Activated CD8-positive, alpha-beta memory T cell treated with anti-CD3 and anti-CD28 coated beads for 48 hours (primary cell): ENCODE data around the gene TRIO.

Source experiments
- DNase-seq, 3 experiments: peaks; one replicate each; pipeline ENCODE4 v3.0.0-alpha.2; 2020; ENCODE audit warnings: low read depth in 2 of 3, low spot score in 2 of 3

TRIO gene

GRCh38 chr5:14501353-14502293 lies 358.5 kb downstream of the TRIO start:
- no peak for DNase-seq

DNA sequence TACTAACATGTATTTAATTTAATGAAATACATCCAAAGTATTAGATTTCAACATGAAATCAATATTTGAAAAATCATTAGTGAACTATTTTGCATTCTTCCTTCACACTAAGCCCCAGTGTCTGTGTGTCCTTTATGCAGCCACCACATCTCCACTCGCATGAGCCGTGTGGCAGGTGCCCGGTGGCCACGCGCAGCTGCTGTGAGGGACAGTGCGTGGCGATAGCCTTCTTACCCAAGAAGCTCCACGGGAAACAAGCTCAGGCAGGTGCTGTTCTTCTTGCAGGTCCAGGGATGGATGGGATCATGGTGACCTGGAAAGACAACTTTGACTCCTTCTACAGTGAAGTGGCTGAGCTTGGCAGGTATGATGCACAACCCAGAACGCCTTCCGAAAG lies 359.1 kb downstream of the TRIO start:
- no peak for DNase-seq

DNA sequence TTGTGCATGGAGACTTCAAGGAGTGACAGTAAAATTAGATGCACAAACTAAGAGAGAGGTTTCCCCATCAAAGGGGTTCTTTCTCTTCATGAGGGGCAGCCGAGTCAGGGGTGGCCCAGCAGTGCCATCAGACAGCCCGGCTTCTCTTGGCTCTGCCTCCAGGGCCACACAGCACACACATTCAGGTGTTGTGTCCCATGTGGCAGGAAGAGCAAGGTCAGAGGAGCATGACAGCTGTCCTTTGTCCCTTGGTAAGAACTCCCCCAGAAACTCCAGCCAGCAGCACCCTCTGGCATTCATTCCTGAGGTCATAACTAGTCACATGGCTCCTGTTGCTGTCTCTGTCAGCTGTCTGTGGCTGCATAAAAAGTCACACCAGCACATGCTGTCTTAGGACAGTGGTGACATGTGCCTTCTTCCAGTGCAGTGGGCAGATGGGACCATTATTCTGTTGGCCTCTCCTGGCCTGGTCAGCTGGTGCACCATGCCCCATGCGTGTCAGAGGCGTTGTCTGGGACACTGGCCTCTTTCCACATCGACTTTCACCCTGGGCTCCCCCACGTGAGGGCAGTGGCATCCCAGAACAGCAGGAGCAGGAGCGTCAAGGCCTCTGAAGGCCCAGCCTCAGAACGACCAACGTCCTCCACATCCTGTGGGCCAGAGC lies 360.0 kb downstream of the TRIO start:
- no peak for DNase-seq

DNA sequence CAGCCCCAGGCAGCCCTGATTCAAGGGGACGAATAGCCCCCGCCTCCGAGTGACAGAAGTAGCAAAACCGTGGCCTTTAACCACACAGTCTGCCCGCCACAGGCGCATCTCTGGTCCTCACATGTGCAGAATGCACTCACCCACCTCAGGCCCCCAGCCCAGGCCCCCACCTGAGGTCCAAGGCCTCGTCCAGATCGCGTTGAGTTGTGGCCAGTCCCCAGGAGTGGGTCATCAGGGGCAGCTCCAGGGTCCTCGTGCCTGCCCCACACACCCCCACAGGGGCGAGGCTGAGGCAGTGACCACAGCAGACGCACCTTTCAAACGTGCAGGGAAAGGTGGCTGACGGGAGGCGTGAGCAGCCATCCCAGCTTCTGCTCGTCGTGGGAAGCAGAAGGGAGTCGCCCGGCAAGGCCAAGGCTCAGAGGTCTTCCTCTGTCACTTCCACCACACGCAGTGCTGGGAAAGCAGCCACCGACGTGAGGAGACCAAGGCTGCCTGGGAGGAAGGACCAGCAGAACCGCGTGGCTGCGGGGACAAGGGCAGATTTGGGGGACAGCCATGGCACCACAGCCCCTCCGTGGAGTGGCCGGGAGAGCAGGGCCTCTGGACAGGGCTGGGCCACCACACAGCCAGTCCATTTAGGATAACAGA lies 360.7 kb downstream of the TRIO start:
- no peak for DNase-seq

DNA sequence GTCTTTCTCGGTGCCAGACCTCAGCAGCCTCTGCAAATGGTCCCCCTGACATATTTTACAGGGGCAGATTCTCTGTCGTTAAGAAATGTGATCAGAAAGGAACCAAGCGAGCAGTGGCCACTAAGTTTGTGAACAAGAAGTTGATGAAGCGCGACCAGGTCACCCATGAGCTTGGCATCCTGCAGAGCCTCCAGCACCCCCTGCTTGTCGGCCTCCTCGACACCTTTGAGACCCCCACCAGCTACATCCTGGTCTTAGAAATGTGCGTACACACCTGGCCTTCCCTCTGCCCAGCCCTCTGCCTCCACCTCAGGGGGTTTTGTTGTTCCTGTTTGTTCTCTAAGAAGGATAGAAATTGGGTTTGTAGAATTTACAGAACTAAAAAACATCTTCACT lies 361.2 kb downstream of the TRIO start:
- DNase-seq = no peak

- no peak for DNase-seq
Observed at GRCh38 chr5:14504816-14505215, 361.7 kb downstream of the TRIO start.

GRCh38 chr5:14505310-14506139 lies 362.4 kb downstream of the TRIO start:
- no peak for DNase-seq

DNA sequence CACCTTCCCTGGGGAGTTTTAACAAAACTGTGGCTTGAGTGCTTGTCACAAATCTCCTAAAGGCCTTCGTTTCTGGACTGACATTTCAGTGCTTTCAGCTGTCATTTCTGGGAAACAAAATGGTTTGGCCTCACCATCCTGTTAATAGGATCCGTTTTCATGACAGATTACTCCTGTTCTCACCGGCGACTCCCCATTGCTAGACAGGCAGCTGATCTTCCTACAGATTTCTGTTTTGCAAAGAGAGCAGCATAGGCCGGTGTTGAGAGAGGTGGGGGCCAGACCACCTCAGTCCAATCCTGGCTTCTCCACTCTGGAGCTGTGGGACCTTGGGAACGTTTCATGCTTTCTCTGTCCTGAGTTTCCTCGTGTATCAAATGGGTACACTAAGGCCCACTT lies 363.0 kb downstream of the TRIO start:
- no peak for DNase-seq

- no peak for DNase-seq
Observed at GRCh38 chr5:14506661-14507060, 363.5 kb downstream of the TRIO start.

DNA sequence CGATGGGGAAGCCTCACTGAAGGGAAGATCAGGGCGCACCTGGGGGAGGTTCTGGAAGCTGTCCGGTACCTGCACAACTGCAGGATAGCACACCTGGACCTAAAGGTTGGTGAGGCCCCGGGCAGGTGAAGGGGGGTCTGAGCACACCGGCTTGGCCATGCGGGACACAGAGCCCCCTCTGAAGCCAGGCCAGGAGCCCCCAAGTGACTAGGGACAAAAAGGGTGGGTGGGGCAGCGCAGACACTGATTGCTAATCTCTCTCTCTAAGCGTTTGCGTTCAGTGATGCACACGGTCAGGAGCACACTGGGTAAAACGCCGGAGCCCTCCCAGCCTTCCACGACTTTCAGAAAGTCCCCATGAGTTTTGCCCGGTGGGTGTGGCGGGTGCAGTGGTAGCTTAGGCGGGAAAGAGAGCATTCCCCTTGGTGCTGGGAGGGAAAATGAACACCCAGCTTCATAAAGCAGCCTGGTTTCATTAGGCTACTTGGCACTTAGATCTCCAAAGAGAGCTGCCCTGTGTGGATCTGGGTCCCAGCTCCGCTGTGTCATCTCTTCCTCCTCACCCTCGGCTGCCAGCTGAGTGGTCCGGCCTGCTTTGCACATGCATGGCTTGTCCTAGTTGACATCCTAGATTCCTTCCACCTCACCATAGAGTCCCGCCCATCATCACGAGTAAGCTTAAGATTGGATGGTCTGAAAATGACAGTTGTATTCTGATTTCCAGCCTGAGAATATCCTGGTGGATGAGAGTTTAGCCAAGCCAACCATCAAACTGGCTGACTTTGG lies 364.2 kb downstream of the TRIO start:
- DNase-seq = no peak

- no peak for DNase-seq
Observed at GRCh38 chr5:14508046-14508445, 364.9 kb downstream of the TRIO start.

- DNase-seq = no peak
Observed at GRCh38 chr5:14509556-14509955, 366.4 kb downstream of the TRIO start.

DNA sequence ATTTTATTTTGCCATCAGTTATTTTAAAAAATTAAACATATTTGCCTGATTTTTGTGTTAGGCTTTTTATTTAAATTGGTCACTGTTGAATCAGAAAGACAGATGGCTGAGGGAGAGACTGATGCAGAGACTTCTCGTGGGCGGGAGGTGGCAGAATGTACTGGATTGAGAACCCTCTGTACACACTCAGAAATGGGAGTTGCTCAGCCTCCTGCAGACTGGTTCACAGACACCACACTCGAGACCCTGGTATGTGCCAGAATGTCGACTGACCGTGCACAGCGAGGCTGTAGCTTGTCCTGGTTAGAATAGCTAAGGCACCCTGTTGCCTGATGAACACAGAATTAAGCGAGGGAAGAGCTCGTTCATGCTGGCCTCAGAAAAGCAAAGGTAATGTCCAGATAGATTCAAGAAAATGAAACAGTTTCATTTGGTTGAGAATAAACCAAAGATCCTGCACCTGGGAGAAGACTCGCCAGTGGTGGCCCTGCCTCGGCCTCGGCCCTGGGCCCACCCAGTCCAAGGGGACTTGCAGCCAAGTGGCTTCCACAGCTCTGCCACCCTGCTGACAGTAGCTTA lies 367.1 kb downstream of the TRIO start:
- DNase-seq = no peak

DNA sequence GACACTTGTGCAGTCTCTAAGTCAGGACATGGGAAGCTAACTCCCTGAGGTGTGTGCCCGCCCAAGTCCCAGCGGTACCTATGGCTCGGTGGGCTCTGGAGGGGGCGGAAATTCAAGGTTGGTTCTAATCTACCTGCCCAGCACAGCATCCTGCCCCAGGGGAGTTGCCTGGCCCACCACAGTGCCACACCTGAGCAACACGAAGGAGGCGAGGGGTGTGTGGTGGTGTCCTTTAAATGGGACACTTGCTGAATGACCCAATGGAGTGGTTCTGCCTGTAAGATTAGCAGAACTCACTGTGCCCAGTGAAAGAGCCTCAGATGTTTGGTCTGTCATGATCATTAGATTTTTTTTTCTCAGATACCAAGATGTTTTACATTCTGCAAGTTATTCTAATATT lies 367.7 kb downstream of the TRIO start:
- no peak for DNase-seq

DNA sequence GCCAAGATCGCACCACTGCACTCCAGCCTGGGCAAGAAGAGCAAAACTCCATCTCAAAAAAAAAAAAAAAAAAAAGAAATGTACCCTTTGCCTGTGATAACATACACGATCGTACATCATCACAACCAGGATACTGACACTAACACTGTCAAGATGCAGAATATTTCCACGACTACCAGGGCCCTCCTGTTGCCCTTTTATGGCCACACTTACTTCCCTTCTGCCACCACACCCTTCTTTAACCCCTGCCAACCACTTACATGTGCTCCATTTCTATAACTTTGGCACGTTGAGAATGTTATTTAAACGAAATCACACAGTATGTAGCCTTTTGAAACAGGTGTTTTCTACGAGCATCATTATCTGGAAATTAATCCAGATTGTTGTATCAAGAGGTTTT lies 369.4 kb downstream of the TRIO start:
- DNase-seq = no peak

DNA sequence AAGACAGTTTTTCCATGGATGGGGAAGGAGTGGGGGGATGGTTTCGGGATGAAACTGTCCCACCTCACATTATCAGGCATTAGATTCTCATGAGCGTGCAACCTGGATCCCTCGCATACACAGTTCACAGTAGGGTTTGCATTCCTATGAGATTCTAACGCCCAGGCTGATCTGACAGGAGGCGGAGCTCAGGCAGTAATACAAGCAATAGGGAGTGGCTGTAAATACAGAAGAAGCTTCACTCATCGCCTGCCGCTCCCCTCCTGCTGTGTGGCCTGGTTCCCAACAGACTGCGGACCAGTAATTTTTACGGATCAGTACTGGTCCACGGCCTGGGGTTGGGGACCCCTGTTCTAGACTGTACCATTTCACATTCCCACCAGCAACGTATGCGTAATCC lies 370.1 kb downstream of the TRIO start:
- no peak for DNase-seq

- DNase-seq = no peak
Observed at GRCh38 chr5:14516901-14517300, 373.8 kb downstream of the TRIO start.

DNA sequence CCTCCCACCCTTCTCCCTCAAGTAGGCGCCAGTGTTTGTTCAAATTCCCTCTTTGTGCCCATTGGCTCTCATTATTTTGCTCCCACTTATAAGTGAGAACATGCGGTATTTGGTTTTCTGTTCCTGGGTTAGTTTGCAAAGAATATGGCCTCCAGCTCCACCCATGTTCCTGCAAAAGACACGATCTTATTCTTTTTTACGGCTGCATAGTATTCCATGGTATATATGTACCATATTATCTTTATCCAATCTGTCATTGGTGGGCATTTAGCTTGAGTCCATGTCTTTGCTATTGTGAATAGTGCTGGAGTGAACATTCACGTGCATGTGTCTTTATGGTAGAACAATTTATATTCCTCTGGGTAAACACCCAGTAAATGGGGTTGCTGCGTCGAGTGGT lies 375.5 kb downstream of the TRIO start:
- no peak for DNase-seq

GRCh38 chr5:14521748-14522147 lies 378.6 kb downstream of the TRIO start:
- no peak for DNase-seq

DNA sequence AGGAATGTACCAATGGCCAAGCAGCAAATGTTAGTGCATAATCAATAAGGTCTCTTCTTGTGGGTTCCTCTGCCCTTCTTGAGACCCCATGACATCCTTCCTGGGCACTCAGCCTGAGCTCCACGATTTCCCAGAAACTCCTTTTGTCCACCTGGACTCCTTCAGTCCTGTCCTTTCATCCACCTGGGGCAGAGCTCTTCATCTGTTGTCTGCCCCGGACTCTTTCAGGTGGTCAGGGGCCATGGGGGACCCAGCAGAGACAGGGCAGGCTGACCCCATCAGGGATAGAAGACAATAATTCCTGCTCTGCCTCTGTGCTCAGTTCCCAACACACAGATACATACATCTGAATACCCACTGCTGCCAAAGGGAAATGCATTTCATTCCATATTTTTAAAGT lies 379.6 kb downstream of the TRIO start:
- no peak for DNase-seq
